ENCODE measurements around the gene CRTC1.

Gene CRTC1

DNA sequence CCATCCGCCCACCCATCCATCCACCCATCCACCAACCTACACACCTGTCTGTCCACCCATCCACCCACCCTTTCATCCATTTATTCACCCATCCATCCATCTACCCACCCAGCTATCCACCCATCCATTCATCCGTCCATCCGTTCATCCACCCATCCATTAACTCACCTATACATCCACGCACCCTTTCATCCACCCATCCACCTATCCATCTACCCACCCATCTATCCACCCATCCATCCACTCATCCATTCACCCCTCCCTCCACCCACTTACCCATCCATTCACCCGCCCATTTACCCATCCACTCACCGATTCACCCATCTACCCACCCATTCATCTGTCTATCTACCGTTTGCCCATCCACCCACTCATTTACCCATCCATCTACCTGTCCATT lies 29.0 kb upstream of the CRTC1 start:
- DNase-seq, result no peak

- DNase-seq, result no peak
Measured at GRCh38 chr19:18655173-18655844, 28.2 kb upstream of the CRTC1 start.

DNA sequence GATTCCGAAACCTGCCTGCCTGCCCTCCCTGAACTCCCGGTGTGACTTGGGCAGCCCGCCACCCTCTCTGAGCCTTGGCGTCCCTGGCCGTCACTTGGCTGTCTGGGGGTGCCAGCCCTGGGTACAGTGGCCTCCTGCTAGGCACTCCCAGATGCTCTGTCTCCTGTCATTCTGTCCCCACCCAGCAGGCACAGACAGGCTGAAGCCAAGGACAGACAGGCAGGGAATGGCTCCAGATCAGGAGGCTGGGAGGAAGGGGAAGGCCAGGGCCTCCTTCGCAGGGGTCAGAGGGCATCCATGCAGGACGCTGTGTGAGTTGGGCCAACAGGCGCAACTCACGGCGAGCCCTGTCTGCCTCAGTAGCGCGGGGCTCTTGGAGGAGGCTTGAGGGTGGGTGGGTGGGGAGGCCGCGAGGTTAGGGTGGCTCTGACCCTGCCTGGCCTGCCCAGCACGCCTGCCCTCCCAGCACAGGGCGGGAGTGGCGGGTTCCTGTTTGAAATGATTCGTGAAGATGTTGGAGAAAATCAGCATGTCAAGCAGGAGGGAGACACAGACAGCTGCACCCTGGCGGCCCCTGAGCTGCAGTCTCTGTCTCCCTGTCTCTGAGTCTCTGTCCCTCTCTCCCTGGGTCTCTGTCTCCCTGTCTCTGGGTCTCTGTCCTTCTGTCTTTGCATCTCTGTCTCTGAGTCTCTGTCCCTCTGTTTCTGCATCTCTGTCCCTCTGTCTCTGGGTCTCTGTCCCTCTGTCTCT lies 27.0 kb upstream of the CRTC1 start:
- DNase-seq, result no peak

- DNase-seq, result no peak
Measured at GRCh38 chr19:18657590-18658365, 25.7 kb upstream of the CRTC1 start.

DNA sequence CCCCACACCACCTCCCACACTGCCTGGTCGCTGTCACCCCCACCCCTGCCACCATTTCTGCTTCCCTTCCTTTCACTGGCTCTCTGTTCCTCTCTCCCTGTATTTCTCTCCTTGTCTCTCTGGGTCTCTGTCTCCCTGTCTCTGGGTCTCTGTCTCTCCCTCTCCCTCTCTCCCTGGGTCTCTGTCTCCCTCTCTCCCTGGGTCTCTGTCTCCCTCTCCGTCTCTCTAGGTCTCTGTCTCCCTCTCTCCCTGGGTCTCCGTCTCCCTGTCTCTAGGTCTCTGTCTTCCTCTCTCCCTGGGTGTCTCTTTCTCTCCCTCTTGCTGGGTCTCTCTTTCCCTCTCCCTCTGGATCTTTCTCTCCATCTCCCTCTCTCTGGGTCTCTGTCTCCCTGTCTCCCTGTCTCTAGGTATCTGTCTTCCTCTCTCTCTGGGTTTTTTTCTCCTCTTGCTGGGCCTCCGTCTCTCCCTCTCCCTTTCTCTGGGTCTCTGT lies 25.1 kb upstream of the CRTC1 start:
- DNase-seq, result no peak

GRCh38 chr19:18659281-18660050 lies 24.0 kb upstream of the CRTC1 start:
- no peak for DNase-seq

- no peak for DNase-seq
Measured at GRCh38 chr19:18660051-18660910, 23.2 kb upstream of the CRTC1 start.

- DNase-seq, result no peak
Measured at GRCh38 chr19:18660939-18661670, 22.4 kb upstream of the CRTC1 start.

GRCh38 chr19:18662972-18663732 lies 20.3 kb upstream of the CRTC1 start:
- no peak for DNase-seq

DNA sequence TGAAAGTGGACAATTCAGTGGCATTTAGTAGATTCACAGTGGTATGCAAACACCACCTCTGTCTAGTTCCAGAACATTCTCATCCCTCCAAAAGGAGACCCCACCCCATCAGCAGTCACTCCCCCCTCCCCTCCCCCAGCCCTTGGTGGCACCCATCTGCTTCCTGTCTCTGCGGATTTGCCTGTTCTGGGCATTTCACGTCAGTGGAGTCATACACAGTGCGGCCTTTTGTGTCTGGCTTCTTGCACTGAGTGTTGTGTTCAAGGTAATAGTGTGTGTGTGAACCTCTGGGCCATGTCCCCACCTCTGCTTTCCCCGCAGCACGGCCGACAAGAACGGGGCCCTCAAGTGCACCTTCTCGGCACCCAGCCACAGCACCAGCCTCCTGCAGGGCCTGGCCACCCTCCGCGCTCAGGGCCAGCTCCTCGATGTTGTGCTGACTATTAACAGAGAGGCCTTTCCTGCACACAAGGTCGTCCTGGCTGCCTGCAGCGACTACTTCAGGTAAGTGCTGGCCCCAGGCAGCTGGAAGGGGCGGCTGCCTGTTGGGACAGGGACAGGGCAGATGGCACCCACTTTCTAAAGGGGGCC lies 19.4 kb upstream of the CRTC1 start:
- DNase-seq, result no peak

DNA sequence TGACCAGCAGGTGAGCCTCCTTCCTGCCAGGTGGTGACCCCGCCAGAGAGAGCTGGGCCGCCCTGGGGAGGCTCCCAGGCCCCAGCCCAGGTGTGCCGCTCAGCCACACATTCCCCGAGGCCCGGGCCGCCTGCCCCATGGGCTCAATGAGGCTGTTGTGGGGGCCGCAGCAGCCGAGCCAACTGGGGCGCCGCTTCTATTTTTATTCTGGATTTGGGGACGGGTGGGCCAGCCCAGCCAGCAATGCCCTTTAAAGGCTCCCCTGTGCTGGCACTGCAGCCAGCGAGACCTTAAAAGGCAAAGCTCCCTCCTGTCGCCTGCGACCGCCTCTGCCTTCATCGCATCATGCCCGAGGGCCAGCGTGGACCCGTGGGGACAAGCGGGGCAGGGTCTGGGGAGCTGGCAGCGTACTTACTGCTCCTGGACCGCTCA lies 17.7 kb upstream of the CRTC1 start:
- no peak for DNase-seq

DNA sequence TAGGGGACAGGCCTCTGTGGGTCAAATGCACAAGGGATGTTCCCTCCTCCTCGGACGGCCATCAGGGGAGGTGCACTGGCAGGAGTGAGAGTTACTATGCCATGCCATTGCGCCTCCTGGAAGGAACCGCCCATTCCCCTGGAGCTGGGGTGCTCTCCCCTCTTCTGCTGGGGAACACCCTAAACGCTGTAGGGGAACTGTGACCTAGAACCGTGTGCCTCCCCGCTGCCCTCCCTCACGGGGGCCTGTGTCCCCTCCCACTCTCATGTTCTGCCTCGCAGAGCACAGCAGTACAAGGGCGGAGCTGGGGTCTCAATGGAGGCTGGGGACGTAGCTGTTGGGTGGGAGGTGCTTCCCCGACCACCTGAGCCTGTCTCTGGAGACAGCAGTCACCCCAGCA lies 17.2 kb upstream of the CRTC1 start:
- no peak for DNase-seq

- no peak for DNase-seq
Measured at GRCh38 chr19:18666784-18667183, 16.7 kb upstream of the CRTC1 start.

DNA sequence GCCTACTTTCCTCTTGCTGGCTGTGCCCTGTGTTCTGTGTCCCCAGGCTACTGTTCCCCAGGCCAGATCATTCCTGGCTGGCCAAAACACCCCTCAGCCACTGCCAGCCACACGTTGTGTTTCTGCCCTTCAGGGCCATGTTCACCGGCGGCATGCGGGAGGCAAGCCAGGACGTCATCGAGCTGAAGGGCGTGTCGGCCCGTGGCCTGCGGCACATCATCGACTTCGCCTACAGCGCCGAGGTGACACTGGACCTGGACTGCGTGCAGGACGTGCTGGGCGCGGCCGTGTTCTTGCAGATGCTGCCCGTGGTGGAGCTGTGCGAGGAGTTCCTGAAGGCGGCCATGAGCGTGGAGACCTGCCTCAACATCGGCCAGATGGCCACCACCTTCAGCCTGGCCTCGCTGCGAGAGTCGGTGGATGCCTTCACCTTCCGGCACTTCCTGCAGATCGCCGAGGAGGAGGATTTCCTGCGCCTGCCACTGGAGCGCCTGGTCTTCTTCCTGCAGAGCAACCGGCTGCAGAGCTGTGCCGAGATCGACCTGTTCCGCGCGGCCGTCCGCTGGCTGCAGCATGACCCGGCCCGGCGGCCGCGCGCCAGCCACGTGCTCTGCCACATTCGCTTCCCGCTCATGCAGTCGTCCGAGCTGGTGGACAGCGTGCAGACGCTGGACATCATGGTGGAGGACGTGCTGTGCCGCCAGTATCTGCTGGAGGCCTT lies 15.8 kb upstream of the CRTC1 start:
- DNase-seq, result no peak

DNA sequence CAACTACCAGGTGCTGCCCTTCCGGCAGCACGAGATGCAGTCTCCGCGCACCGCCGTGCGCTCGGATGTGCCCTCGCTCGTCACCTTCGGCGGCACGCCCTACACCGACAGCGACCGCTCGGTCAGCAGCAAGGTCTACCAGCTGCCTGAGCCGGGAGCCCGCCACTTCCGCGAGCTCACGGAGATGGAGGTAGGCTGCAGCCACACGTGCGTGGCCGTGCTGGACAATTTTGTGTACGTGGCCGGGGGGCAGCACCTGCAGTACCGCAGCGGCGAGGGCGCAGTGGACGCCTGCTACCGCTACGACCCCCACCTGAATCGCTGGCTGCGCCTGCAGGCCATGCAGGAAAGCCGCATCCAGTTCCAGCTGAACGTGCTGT lies 15.2 kb upstream of the CRTC1 start:
- no peak for DNase-seq

DNA sequence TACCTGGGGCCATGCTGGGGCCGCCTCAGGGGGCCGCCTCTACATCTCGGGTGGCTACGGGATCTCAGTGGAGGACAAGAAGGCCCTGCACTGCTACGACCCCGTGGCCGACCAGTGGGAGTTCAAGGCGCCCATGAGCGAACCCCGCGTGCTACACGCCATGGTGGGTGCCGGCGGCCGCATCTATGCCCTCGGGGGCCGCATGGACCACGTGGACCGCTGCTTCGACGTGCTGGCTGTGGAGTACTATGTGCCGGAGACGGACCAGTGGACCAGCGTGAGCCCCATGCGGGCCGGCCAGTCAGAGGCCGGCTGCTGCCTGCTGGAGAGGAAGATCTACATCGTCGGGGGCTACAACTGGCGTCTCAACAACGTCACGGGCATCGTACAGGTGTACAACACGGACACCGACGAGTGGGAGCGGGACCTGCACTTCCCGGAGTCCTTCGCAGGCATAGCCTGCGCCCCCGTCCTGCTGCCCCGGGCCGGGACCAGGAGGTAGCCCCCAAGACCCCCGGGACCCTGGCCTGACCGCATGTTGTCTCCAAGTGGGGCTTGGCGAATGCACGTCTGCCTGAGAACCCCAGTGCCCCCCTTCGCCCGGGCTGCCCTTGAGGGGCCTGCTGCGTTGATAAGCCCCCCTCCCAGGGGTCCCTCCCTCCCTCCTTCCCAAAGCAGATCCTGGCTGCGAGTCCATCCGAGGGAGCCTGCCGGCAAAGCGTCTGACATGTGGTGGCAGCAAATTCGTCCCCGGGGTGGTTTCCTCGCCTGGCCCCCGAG lies 14.5 kb upstream of the CRTC1 start:
- no peak for DNase-seq

GRCh38 chr19:18669524-18669817 lies 14.0 kb upstream of the CRTC1 start:
- no peak for DNase-seq

- DNase-seq, result no peak
Measured at GRCh38 chr19:18669883-18670282, 13.6 kb upstream of the CRTC1 start.

- DNase-seq, result no peak
Measured at GRCh38 chr19:18670312-18670711, 13.2 kb upstream of the CRTC1 start.
